Measurements from ENCODE around the gene NFIC.
"Not testable (repeated sequence)": the region's sequence is repeated elsewhere in the genome, so short reads cannot be mapped to it uniquely, and the experiment has no call there.

The NFIC gene

DNA sequence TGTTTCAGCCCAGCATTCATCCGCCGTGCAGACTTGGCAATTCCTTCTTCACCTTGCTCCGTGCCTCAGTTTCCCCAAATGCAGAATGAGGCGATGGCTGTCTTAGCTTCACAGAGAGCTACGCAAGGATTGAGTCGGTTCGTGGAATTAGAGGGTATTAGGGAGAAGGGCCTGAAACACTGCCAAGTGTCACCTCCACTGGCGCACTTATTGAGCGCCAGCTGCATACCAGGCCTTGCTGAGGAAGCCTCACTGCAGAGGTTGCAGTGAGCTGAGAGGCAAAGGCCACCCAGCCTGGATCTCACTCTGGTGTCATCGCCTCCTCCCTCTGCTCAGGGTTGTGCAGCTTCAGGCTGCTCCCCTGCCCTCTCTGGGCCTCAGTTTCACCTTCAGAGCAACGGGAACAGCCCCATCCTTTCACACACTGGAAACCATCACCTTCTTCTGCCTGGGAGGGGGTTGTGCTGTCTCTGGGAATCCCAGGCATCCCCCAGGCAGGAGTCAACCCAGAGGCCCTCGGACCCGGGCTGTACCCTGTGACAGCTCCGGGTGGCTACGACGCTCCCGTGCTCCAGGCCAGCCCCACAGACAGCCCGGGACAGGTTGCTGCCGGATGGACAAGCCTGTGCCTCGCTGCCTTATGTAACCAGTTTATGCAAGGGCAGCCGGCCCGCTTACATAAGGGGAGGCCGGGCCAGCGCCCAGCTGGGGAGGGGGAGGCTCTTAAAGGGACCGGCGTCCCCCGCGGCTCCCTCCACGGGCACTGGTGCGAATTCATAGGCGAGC, 31.9 kb downstream of the NFIC start:
- peak; percentile 56 for DNase-seq (ENCODE audit: low read depth, low spot score)

DNA sequence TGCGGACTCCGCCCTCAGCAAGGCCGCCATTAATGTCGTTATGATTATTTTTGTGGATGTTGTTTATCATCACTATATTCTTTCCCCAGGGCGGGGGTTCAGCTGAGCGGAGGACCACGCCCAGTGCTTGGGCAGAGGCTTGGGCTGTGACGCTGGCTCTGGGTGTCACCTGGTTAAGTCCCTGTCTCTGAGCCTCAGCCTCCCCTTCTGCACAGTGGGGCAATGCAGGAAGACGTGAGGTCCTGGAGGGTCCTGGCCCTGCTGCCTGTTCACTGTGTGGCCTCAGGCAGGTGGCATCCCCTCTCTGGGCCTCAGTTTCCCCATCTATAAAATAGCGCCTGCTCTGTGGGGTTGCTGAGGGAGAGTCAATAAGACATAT, 32.5 kb downstream of the NFIC start:
- no peak for DNase-seq (ENCODE audit: low read depth, low spot score)

DNA sequence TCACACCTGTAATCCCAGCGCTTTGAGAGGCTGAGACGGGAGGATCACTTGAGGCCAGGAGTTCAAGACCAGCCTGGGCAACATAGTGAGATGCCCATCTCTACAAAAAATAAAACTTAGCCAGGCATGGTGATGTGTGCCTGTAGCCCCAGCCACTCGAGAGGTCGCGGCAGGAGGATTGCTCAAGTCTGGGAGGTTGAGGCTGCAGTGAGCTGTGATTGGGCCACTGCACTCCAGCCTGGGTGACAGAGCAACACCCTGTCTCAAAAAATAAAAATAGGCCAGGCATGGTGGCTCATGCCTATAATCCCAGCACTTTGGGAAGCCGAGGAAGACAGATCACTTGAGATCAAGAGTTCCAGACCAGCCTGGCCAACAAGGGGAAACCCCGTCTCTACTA, 32.9 kb downstream of the NFIC start:
- not testable (repeated sequence) for DNase-seq (ENCODE audit: low read depth, low spot score)

DNA sequence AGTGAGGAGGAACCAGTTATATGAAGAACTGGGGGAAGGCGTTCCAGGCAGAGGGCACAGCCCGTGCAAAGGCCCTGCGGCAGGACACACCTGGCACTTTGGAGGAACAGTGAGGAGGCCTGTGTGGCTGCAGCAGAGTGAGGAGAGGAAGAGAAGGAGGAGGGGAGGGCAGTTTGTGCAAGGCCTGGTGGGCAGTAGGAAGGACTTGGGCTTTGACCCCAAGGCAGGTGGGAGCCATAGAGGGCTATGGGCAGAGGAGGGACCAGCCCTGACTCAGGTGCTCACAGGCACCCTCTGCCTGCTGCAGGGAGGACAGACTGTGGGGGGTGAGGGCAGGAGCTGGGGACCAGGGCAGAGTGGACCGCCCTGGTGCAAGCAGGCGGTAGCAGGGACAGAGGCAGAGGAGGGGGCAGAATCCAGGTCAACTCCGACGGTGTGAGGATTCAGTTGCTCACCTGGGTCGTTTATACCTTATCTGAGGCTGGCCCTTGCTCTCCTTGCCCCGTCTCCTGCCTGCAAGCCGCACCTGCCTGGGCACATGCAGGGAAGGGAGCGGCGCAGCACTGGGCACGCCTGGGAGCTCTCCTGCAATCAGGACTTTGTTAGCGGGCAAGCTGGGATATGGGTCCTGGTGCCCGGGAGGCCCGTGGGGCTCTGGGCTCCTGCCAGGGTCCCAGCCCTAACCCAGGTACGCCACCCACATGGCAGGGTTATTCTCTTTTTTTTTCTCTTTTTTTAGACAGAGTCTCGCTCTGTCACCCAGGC, 34.8 kb downstream of the NFIC start:
- no peak for DNase-seq (ENCODE audit: low read depth, low spot score)

DNA sequence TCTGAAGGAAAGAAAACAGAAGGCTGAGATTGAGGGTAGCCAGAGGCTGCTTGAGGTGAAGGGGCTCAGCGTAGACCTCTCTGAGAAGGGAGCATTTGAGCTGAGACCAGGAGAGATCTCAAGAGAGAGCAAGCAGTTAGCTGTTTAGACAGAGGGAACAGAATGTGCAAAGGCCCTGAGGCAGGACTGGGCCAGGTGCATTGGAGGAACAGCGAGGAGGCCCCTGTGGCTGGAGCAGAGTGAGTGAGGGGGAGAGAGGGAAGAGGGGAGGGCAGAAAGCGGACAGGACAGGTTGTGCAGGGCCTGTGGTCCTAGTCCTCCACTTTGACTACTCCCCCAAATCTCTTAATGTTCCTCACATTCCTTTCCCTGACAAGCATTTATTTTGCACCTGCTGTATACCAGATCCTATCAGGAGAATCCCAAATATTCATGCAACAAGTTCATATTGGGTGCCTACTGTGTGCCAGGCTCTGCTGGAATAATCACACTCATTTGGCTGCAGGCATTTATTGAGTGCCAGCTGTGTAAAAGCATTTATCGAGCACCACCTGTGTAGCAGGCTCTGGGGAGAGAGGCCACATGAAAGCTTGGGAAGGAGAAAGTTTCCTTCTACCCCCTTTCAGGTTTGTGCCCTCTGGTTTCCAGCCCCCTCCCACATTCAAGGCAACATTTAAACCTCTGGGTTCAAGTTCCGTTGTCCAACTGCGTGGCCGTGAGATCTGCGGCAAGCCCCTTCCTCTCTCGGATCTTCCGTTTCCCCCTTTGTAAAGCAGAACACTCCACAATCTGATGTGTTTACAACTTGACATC, 36.5 kb downstream of the NFIC start:
- no peak for DNase-seq (ENCODE audit: low read depth, low spot score)

DNA sequence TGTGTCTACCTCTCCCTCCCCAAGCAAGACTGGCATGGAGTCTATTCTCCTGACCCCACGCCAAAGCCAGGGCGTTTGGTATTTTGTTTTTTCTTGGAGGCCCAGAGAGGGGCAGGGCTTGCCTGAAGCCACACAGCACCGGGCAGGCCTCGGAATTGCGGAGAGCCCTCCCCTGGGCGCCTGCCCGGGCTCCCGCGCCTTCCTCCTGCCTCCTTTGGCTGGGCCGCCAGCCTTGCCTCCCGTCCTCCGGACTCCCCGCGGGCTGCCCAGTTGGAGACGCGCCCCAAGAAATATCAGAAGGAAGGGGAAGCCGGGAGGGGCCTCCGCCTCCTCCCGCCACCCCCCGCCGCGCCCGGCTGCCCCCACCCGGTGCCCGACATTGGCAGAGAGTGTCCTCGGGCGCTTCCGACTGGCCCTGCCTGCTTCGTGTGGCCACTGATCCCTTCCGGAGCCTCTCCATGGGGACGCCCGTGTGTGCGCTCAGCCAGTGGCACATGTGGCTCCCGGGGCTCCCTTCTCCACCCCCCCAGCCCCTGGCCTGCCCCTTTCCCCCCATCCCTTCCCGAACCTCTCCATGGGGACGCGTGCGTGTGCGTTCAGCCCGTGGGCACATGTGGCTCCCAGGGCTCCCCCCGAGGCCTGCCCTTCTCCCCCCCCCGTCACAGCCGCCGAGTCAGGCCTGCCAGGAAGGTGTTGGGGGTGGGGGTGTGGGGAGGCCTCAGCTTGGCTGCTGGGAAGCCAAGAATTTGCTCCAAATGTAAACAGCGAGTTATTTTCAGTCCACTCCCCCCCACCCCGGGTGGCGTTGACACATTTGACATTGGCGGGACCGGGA, 37.3 kb downstream of the NFIC start:
- peak; percentile 97 for DNase-seq (ENCODE audit: low read depth, low spot score)

DNA sequence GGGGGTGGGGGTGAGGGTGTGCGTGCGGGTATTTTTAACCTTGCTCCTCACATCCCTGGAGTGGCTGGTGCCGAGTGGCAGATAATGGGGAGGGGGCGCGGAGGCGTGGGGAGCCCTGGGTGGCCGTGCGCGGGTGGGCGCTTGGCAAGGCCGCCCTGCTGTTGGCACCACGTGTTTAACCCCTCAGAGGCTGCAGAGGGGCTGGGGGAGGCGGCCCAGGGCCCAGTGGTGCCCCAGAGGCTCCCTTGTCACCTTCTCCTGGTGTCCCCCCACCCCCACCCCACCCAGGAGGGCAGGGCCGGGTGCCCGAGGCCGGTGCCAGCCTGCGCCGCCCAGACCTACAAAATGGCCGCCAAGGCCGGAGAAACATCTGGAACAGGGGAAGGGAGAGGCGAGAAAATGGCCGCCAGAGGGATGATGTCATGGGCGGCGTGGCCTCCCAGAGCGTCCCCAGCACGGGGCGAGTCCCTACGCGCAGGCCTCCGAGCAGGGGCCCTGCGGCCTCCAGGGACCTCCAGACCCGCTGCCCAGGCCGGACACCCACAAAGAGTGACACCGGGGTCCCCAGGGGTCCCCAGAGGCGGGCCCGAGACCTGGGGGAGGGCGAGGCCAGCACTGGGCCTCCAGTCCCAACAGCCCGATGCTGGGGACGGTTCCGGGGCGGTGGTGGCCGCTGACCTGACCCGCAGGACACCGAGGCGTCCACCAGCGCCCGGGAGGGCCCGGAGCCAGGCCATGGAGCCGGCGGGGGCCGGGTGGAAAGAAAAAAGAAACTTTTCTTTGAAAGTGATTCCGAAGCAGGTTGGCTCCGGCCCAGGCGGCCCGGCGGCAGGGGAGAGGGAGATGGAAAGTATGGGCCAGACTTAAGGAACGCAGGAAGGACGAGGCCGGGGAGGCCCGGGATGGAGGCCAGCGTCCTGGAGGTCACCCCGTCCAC, 38.2 kb downstream of the NFIC start:
- peak; percentile 93 for DNase-seq (ENCODE audit: low read depth, low spot score)

DNA sequence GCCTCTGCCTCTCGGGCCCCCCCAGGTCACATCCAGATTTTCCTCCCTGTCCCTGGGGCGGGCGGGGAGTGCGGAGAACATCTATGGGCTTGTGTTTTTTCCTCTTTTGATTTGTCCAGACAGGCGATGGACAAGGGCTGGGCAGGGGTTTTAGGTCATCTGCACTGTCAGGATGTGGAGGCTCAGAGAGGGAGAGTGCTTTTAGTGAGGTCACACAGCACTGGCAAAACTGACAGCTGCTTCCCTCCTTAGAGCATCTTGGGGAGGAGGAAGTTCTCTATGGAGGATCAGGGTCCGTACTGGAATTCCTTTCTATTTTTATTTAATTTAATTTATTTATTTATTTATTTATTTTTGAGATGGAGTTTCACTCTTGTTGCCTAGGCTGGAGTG, 38.9 kb downstream of the NFIC start:
- no peak for DNase-seq (ENCODE audit: low read depth, low spot score)

DNA sequence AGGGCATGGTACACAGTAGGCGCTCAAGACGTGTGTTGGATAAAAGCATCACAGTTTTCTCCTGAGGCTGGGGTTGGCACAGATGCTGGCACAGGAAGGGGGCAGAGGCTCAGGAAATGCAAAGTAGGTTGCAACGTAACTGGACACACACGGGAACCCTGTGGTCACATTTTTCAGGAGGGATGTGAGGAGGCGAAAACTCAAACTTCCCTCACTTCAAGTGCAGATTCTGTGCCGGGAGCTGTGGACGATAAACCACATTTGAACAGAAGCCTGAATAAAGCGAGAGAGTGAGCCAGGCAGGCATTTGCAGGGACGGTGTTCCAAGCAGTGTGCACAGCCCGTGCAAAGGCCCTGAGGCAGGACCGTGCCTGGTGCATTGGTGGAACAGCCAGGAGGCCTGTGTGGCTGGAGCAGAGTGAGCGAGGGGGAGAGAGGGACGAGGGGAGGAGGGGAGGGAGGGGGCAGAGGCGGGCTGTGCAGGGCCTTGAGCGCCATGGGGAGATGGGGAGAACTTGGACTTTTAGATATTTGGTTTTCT, 40.3 kb downstream of the NFIC start:
- DNase-seq (ENCODE audit: low read depth, low spot score): no peak

DNA sequence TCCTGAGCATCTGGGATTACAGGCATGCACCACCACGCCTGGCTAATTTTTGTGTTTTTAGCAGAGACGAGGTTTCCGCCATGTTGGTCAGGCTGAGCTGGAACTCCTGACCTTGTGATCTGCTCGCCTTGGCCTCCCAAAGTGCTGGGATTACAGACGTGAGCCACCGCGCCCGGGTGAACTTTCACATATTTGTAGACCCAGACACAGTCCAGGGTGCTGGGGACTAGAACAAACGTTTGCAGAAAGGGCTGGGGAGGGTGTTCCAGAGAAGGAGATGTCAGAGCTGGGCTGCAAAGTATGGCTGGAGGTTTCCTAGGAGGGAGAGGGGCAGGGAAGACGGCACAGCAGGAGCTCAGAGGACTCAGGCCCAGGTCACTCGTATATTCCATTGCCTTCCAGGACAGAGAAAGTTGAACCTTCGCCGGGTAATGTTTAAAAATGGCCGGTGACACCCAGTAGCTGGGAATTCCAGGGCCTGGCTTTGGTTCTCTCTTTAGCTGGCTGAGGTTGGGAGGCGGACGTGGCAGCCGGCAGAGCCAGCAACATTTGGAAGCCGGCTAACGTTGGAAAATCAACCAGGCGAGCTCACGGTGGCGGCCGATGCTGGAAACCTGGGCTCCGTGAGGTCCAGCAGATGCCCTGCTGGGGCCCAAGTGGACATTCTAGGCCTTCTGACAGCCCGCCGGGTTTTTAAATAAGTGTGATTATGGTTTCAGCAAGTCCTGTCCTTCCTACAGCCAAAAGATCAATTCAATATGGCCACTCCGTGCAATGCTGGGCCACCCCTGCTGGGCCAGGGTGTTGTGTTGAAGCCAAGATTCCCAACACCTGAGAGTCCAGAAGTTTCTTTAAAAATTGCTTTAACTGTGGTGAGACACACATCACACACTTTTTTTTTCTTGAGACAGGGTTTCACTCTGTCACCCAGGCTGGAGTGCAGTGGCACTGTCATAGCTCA, 41.5 kb downstream of the NFIC start:
- DNase-seq (ENCODE audit: low read depth, low spot score): peak; percentile 83

DNA sequence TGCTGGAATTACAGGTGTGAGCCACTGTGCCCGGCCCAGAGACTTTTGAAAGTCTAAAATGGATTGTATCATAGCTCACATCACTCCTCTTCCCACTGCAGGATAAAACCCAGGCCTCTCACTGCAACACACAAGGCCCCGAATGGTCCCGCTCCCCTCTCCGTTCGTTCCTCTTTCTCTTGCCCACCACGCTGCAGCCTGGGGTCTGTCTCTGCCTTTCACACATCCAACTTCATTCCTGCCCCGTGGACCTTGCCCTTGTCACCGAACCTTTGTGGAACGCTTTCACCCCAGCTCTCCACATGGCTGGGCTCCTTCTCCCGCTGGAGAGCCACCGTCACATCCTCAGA, 42.6 kb downstream of the NFIC start:
- no peak for DNase-seq (ENCODE audit: low read depth, low spot score)

DNA sequence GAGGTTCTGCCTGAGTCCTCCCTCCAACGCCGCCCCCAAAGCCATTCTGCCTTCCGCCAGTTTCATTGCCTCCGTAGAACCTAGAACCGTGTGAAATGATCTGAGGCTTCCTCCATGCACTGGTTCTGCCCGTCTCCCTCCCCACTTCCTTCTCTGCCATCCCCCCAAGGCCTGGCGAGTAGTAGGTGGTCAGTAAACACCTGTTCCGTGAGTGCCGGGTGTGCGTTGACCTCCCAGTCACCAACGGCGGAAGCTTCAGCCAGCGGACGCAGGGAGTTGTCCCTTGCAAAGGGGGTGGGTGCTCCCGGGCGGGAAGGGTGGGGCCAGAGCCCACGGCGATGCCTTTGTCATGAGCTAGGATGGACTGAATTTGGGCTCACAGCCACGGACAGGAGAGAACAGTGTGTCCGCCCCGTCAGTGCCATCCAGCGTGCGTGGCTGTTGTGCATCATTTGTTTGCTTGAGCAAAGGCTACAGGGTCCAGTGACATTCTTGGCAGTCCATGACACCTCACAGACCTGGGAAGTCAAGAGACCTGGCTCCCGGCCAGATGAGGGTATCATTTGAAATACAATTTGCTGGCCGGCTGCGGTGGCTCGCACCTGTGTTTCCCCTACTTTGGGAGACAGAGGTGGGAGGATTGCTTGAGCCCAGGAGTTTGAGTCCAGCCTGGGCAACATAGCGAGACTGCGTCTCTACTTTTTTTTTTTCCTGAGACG, 43.1 kb downstream of the NFIC start:
- DNase-seq (ENCODE audit: low read depth, low spot score): no peak

DNA sequence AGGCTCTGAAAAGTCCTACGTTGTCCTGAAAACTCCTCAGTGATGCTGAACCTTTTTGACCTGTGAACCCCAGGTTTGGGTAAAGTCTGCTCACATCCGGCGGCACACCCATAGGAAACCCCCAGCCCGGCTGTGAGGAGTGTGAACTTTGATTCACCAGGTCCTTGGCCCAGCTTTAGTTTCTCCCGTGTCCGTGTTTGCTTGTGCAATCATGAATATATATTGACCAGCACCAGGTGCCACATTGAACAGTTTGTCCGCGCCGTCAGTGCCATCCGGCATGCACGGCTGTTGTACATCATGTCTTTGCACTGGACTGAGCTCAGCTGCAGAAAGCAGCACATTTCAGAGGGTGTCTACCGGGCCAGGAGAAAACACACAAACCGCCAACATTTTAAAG, 45.3 kb downstream of the NFIC start:
- no peak for DNase-seq (ENCODE audit: low read depth, low spot score)

DNA sequence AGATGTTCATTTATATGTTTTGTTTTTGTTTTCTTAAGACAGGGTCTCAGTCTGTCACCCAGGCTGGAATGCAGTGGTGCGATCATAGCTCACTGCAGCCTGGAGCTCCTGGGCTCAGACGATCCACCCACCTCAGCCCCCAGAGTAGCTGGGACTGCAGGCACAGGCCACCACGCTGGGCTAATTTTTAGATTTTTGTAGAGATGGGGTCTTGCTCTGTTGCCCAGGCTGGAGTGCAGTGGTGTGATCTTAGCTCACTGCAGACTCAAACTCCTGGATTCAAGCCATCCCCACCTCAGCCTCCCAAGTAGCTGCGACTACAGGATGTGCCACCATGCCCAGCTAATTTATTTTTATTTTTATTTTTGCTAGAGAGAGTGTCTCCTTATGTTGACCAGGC, 45.7 kb downstream of the NFIC start:
- DNase-seq (ENCODE audit: low read depth, low spot score): no peak

DNA sequence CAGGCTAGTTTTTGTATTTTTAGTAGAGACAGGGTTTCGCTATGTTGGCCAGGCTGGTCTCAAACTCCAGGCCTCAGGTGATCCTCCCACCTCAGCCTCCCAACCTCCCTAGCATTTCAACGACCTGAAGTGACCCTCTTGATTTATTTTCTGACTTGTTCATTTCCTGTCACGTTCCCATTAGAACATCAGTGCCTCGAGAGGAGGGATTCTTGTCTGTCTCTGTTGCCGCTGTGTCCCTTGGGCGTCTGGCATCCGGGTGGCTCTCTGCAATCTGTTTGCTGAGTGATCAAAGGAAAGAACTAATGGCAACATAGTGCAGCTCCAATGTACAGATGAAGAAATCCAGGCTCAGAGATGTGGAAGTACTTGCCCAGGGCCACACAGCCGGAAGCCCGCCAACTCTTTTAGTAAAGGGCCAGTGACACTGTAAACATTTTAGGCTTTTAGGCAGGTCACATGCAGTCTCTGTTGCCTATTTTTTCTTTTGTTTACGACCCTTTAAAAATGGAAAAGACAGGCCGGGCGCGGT, 47.5 kb downstream of the NFIC start:
- no peak for DNase-seq (ENCODE audit: low read depth, low spot score)

DNA sequence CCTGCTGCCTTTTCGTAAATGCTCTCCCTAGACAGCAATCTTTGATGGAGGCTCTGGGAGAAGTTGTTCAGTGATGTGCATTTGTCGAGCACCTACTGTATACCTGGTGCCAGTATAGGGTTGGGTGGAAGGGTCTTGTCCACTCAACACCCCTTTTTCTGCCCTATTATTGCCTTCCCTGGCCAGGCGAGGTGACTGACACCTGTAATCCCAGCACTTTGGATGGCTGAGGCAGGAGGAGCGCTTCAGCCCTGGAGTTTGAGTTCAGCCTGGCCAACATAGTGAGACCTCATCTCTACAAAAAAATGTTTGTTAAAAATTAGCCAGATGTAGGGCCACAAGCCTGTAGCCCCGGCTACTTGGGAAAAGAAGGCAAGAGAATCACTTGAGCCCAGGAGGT, 49.3 kb downstream of the NFIC start:
- no peak for DNase-seq (ENCODE audit: low read depth, low spot score)

DNA sequence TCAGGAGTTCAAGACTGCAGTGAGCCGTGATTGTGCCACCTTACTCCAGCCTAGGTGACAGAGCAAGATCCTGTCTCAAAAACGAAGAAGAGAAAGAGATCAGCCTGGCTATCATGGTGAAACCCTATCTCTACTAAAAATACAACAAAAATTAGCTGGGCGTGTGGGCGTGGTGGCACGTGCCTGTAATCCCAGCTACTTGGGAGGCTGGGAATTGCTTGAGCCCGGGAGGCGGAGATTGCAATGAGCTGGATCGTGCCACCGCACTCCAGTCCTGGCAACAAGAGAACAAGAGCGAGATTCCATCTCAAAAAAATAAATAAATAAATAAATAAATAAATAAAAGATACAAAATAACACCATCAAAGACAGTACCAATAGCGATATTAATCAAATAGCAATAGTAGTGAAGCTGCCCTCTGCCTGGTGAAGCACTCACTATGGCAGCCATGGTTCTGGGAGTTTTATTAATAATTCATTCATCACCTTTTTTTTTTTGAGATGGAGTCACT, 53.9 kb downstream of the NFIC start:
- DNase-seq (ENCODE audit: low read depth, low spot score): no peak
